ENCODE results near the gene FOXJ2.
A peak's percentile ranks its signal among the peaks of the same experiment; 100 is the strongest.

The FOXJ2 gene

DNA sequence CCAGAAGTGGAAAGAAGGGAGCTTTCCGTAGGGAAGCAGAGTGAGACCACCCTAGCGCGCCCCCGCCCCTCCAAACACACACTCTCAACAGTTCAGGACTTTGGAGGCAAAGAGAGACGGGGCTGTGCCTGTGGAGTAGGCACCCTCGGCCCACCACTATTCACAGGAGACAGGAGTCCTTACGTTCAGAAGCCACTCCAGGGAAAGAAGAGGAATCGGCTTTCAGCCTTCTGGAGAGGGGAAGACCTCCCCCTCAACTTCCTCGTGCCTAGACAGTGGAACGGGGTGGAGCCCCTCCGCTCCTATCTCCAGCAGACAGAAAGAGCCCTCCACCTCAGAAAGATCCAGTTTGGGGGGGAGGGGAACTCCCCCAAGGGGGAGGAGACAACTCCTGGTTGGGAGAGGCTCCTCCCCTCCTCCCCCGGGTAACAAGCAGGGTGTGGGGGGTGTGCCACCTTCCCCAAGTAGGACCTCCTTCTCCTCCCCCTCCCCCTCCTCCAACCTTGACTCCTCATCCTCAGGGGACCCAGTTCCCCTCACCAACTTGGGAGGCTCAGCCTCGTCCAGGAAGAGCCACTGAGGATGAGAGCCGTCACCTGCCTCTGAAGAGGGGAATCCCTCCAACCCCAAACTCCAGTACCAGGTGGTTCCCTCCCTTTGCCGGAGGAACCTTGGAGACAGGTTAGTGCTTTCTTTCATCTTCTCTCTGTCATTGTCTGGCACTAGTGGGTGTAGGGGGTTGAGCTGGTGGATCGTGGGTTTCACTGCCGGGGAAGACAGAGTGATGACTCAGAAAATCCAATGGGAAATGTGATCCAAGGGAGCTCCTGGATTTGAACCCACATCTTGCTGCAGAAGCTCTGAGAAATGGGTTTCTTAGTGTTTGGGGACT is 883 bp downstream of the FOXJ2 start:
- Histone ChIP-seq H3K27me3 (ENCODE audit: control insufficient read depth, insufficient read depth, low read length) (no peaks in the 10 kb centered on the region), H3K4me3 (ENCODE audit: low read depth, low read length) (peak overlapping the region; percentile 66), H3K9ac (ENCODE audit: low read depth, low read length) (peak overlapping the region; percentile 73), H3K9me3 (ENCODE audit: control insufficient read depth, insufficient read depth, low read length) (no peaks in the 10 kb centered on the region), H3K4me1 (ENCODE audit: control insufficient read depth, insufficient read depth, low read length) (peaks cover 37% of the 10 kb centered on the region), H3K36me3 (ENCODE audit: control insufficient read depth, insufficient read depth, low read length) (no peaks in the 10 kb centered on the region)

GRCh38 chr12:8034802-8035201 is 2.3 kb downstream of the FOXJ2 start:
- Histone ChIP-seq H3K4me1 (ENCODE audit: control insufficient read depth, insufficient read depth, low read length) (peaks cover 45% of the 10 kb centered on the region), H3K36me3 (ENCODE audit: control insufficient read depth, insufficient read depth, low read length) (no peaks in the 10 kb centered on the region), H3K27me3 (ENCODE audit: control insufficient read depth, insufficient read depth, low read length) (no peaks in the 10 kb centered on the region), H3K9me3 (ENCODE audit: control insufficient read depth, insufficient read depth, low read length) (no peaks in the 10 kb centered on the region), H3K4me3 (ENCODE audit: low read depth, low read length) (no peak overlapping the region), H3K9ac (ENCODE audit: low read depth, low read length) (no peak overlapping the region)

DNA sequence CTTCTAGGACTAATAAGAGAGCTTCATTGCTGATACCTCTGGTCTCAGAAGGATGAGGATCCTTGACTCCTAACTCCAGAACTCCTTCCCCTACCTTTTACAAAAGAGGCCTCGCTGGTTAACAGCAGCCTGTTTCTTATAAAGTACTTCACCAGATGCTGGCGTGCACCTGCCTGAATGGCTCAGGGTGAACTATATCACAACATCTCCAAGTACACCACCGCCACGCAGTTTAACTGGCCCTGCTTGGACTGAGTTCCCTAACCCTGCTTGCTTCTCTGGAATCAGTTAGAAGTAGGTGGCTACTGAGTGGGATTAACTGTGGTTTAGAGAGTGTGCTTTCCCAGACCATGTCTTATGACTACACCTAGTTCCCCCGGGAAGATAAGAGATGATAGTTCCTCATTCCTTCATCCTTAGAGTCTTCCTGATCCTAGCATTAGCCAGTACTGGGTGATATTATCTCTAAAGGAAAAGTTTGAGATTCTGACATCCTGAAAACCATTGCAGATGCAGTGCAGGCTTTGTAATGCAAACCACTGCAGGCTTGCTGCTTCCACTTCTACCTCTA is 3.0 kb downstream of the FOXJ2 start:
- no peaks in the 10 kb centered on the region for H3K9me3 ChIP-seq (ENCODE audit: control insufficient read depth, insufficient read depth, low read length)
- H3K27me3 ChIP-seq (ENCODE audit: control insufficient read depth, insufficient read depth, low read length), result no peaks in the 10 kb centered on the region
- no peaks in the 10 kb centered on the region for H3K36me3 ChIP-seq (ENCODE audit: control insufficient read depth, insufficient read depth, low read length)
- peaks cover 45% of the 10 kb centered on the region for H3K4me1 ChIP-seq (ENCODE audit: control insufficient read depth, insufficient read depth, low read length)
- no peak overlapping the region for H3K9ac ChIP-seq (ENCODE audit: low read depth, low read length)
- no peak overlapping the region for H3K4me3 ChIP-seq (ENCODE audit: low read depth, low read length)

- Histone ChIP-seq H3K4me1 (ENCODE audit: control insufficient read depth, insufficient read depth, low read length) (peaks cover 45% of the 10 kb centered on the region), H3K9ac (ENCODE audit: low read depth, low read length) (no peak overlapping the region), H3K27me3 (ENCODE audit: control insufficient read depth, insufficient read depth, low read length) (no peaks in the 10 kb centered on the region), H3K36me3 (ENCODE audit: control insufficient read depth, insufficient read depth, low read length) (no peaks in the 10 kb centered on the region), H3K9me3 (ENCODE audit: control insufficient read depth, insufficient read depth, low read length) (no peaks in the 10 kb centered on the region), H3K4me3 (ENCODE audit: low read depth, low read length) (no peak overlapping the region)
Measured at GRCh38 chr12:8036346-8036745, 3.8 kb downstream of the FOXJ2 start.

- no peaks in the 10 kb centered on the region for H3K9me3 ChIP-seq (ENCODE audit: control insufficient read depth, insufficient read depth, low read length)
- H3K9ac ChIP-seq (ENCODE audit: low read depth, low read length), result no peak overlapping the region
- H3K4me1 ChIP-seq (ENCODE audit: control insufficient read depth, insufficient read depth, low read length), result peaks cover 45% of the 10 kb centered on the region
- no peaks in the 10 kb centered on the region for H3K36me3 ChIP-seq (ENCODE audit: control insufficient read depth, insufficient read depth, low read length)
- no peaks in the 10 kb centered on the region for H3K27me3 ChIP-seq (ENCODE audit: control insufficient read depth, insufficient read depth, low read length)
- H3K4me3 ChIP-seq (ENCODE audit: low read depth, low read length), result no peak overlapping the region
Measured at GRCh38 chr12:8037046-8037663, 4.6 kb downstream of the FOXJ2 start.

DNA sequence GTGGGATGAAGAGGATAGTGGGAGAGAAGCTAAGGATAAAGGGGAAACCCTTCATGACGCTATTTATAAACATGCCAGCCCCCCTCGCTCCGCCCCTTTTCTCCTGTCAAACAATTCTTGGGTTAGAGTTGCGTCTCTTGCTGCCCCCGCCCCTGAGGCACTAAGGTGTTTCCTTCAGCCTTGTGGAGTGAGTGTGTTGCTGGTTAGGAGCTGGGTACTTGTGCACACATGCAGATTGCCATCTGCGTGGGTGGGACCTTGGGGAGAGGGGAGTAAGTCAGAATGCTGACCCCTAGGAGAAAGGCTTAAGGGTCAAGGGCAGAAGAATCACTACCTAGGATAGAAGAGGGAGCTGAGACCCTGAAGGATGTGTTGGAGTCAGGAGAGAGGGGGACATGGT is 5.4 kb downstream of the FOXJ2 start:
- H3K9me3 ChIP-seq (ENCODE audit: control insufficient read depth, insufficient read depth, low read length), result no peaks in the 10 kb centered on the region
- H3K4me3 ChIP-seq (ENCODE audit: low read depth, low read length), result peak overlapping the region; percentile 56
- no peaks in the 10 kb centered on the region for H3K27me3 ChIP-seq (ENCODE audit: control insufficient read depth, insufficient read depth, low read length)
- no peaks in the 10 kb centered on the region for H3K36me3 ChIP-seq (ENCODE audit: control insufficient read depth, insufficient read depth, low read length)
- no peak overlapping the region for H3K9ac ChIP-seq (ENCODE audit: low read depth, low read length)
- H3K4me1 ChIP-seq (ENCODE audit: control insufficient read depth, insufficient read depth, low read length), result peaks cover 45% of the 10 kb centered on the region

- H3K36me3 ChIP-seq (ENCODE audit: control insufficient read depth, insufficient read depth, low read length), result peaks cover 4% of the 10 kb centered on the region
- peaks cover 45% of the 10 kb centered on the region for H3K4me1 ChIP-seq (ENCODE audit: control insufficient read depth, insufficient read depth, low read length)
- H3K9ac ChIP-seq (ENCODE audit: low read depth, low read length), result no peak overlapping the region
- peak overlapping the region; percentile 56 for H3K4me3 ChIP-seq (ENCODE audit: low read depth, low read length)
- H3K27me3 ChIP-seq (ENCODE audit: control insufficient read depth, insufficient read depth, low read length), result no peaks in the 10 kb centered on the region
- H3K9me3 ChIP-seq (ENCODE audit: control insufficient read depth, insufficient read depth, low read length), result no peaks in the 10 kb centered on the region
Measured at GRCh38 chr12:8038659-8039114, 6.2 kb downstream of the FOXJ2 start.

- Histone ChIP-seq H3K9ac (ENCODE audit: low read depth, low read length) (no peak overlapping the region), H3K27me3 (ENCODE audit: control insufficient read depth, insufficient read depth, low read length) (no peaks in the 10 kb centered on the region), H3K36me3 (ENCODE audit: control insufficient read depth, insufficient read depth, low read length) (peaks cover 8% of the 10 kb centered on the region), H3K4me3 (ENCODE audit: low read depth, low read length) (no peak overlapping the region), H3K4me1 (ENCODE audit: control insufficient read depth, insufficient read depth, low read length) (peaks cover 27% of the 10 kb centered on the region), H3K9me3 (ENCODE audit: control insufficient read depth, insufficient read depth, low read length) (no peaks in the 10 kb centered on the region)
Measured at GRCh38 chr12:8040791-8041190, 8.3 kb downstream of the FOXJ2 start.

DNA sequence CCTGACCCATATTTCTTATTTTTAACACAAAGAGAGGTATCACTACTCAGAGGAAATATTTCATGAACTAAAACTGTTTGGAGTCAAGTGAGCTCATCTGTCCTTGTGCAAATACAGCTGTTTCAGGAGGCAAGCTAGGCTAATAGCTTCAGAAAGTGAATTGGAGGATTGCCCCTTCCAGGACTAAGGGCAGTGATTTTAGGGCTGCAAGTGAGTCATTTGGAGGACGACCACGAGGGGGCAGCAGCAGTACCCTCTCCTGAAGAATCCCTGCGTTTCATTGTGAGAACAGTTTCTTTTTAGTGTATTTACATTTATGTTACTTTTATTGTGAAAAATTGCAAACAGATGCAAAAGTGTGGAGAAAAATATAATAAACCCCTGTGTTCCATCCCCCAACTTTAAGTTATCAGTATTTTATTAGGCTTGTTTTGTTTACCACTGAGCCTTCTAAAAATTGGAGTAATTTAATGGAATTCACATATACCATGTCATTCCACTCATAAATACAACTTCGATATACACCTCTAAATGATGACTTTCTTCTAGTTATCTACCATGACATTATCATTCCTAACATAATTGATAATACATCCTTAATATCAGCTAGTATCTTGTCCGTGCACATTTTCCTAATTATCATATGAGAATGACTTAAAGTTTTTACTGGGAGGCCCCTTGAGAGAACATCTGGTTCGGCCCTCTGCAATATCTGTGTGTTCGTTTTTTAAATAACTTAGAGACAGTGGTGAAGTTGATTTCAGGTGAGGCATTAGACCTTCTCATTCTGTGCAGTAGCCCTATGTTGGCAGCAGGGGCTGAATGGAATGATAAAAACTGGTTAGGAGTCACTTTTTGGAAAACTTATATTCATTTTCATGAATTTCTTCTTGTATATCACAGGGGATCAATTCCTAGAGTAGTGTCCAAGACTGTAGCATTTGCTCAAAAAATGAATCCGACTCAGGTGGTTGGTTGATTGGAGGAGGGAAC is 13.7 kb downstream of the FOXJ2 start:
- H3K36me3 ChIP-seq (ENCODE audit: control insufficient read depth, insufficient read depth, low read length), result peaks cover 16% of the 10 kb centered on the region
- no peaks in the 10 kb centered on the region for H3K9me3 ChIP-seq (ENCODE audit: control insufficient read depth, insufficient read depth, low read length)
- no peak overlapping the region for H3K9ac ChIP-seq (ENCODE audit: low read depth, low read length)
- H3K27me3 ChIP-seq (ENCODE audit: control insufficient read depth, insufficient read depth, low read length), result no peaks in the 10 kb centered on the region
- H3K4me3 ChIP-seq (ENCODE audit: low read depth, low read length), result no peak overlapping the region
- no peaks in the 10 kb centered on the region for H3K4me1 ChIP-seq (ENCODE audit: control insufficient read depth, insufficient read depth, low read length)

- Histone ChIP-seq H3K27me3 (ENCODE audit: control insufficient read depth, insufficient read depth, low read length) (no peaks in the 10 kb centered on the region), H3K4me3 (ENCODE audit: low read depth, low read length) (no peak overlapping the region), H3K4me1 (ENCODE audit: control insufficient read depth, insufficient read depth, low read length) (no peaks in the 10 kb centered on the region), H3K9me3 (ENCODE audit: control insufficient read depth, insufficient read depth, low read length) (no peaks in the 10 kb centered on the region), H3K9ac (ENCODE audit: low read depth, low read length) (no peak overlapping the region), H3K36me3 (ENCODE audit: control insufficient read depth, insufficient read depth, low read length) (peaks cover 16% of the 10 kb centered on the region)
Measured at GRCh38 chr12:8047842-8048241, 15.3 kb downstream of the FOXJ2 start.

DNA sequence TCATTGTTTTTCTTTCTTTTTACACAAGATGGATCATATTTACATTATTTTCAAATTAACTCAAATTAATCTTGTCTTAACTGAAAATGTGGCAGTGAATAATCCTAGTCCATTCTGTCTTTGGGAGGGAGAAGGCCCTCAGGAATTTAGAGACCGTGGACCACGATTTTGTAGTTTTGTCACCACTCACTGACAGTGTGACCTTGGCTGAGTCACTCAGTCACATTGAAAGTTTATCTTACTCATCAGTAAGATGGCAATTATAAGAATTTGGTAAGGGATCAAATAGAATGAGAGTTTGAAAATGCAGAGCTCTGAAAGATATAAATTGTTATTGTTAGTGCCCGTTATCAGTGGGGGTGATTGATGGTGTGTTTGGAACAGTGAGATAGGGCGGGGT is 16.4 kb downstream of the FOXJ2 start:
- Histone ChIP-seq H3K9me3 (ENCODE audit: control insufficient read depth, insufficient read depth, low read length) (no peaks in the 10 kb centered on the region), H3K4me3 (ENCODE audit: low read depth, low read length) (no peak overlapping the region), H3K9ac (ENCODE audit: low read depth, low read length) (no peak overlapping the region), H3K27me3 (ENCODE audit: control insufficient read depth, insufficient read depth, low read length) (no peaks in the 10 kb centered on the region), H3K4me1 (ENCODE audit: control insufficient read depth, insufficient read depth, low read length) (no peaks in the 10 kb centered on the region), H3K36me3 (ENCODE audit: control insufficient read depth, insufficient read depth, low read length) (peaks cover 10% of the 10 kb centered on the region)
